Measurements from ENCODE around the gene LAPTM5.
A peak's percentile ranks its signal among the peaks of the same experiment; 100 is the strongest.

LAPTM5 gene

GRCh38 chr1:30779294-30780071, 21.9 kb upstream of the LAPTM5 start:
- Histone ChIP-seq H3K4me1 (peaks cover 0 to 8% (median 0%) of the 10 kb centered on the region in 4 donors), H3K4me3 (no peak overlapping the region), H3K27ac (no peak overlapping the region), H3K9me3 (no peaks in the 10 kb centered on the region), H3K36me3 (no peaks in the 10 kb centered on the region), H3K27me3 (peaks cover 0 to 24% of the 10 kb centered on the region in 2 donors)
- intact Hi-C loops (cut with DNase I; ENCODE audit: low total_unique reads): no loop called here
- DNase-seq: peak; percentile 79 to 89
- TF ChIP-seq, protein P1, sequence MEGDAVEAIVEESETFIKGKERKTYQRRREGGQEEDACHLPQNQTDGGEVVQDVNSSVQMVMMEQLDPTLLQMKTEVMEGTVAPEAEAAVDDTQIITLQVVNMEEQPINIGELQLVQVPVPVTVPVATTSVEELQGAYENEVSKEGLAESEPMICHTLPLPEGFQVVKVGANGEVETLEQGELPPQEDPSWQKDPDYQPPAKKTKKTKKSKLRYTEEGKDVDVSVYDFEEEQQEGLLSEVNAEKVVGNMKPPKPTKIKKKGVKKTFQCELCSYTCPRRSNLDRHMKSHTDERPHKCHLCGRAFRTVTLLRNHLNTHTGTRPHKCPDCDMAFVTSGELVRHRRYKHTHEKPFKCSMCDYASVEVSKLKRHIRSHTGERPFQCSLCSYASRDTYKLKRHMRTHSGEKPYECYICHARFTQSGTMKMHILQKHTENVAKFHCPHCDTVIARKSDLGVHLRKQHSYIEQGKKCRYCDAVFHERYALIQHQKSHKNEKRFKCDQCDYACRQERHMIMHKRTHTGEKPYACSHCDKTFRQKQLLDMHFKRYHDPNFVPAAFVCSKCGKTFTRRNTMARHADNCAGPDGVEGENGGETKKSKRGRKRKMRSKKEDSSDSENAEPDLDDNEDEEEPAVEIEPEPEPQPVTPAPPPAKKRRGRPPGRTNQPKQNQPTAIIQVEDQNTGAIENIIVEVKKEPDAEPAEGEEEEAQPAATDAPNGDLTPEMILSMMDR (IDR thresholded peaks at IDR 0.05): peak; percentile 92 to 97

- Histone ChIP-seq H3K27me3 (peaks cover 0 to 24% of the 10 kb centered on the region in 2 donors), H3K9me3 (no peaks in the 10 kb centered on the region), H3K4me1 (peaks cover 0 to 8% (median 0%) of the 10 kb centered on the region in 4 donors), H3K36me3 (no peaks in the 10 kb centered on the region), H3K27ac (no peak overlapping the region), H3K4me3 (no peak overlapping the region)
- TF ChIP-seq, protein P1 (IDR thresholded peaks at IDR 0.05): no peak
- DNase-seq: no peak
- intact Hi-C loops (cut with DNase I; ENCODE audit: low total_unique reads): no loop called here
Observed at GRCh38 chr1:30778979-30779293, 21.4 kb upstream of the LAPTM5 start.

- Histone ChIP-seq H3K4me3 (no peak overlapping the region), H3K36me3 (no peaks in the 10 kb centered on the region), H3K4me1 (peaks cover 0 to 8% (median 0%) of the 10 kb centered on the region in 4 donors), H3K27ac (no peak overlapping the region), H3K27me3 (peaks cover 0 to 24% of the 10 kb centered on the region in 2 donors), H3K9me3 (no peaks in the 10 kb centered on the region)
- TF ChIP-seq, protein P1 (IDR thresholded peaks at IDR 0.05): no peak
- no peak for DNase-seq
- intact Hi-C loops (cut with DNase I; ENCODE audit: low total_unique reads): no loop called here
Observed at GRCh38 chr1:30778154-30778978, 20.8 kb upstream of the LAPTM5 start.

GRCh38 chr1:30777904-30778153, 20.3 kb upstream of the LAPTM5 start:
- no peak overlapping the region for H3K4me3 ChIP-seq
- H3K9me3 ChIP-seq: no peaks in the 10 kb centered on the region
- no peak overlapping the region for H3K27ac ChIP-seq
- no peak for DNase-seq
- TF ChIP-seq, protein P1 (IDR thresholded peaks at IDR 0.05): peak in 1 of 2 experiments; percentile 15
- H3K4me1 ChIP-seq: peaks cover 0 to 5% (median 0%) of the 10 kb centered on the region in 4 donors
- no peaks in the 10 kb centered on the region for H3K36me3 ChIP-seq
- intact Hi-C loops (cut with DNase I; ENCODE audit: low total_unique reads): loop anchor here (2.0 kb wide), 1 partner anchor 55 kb away; the partner anchor contains the start of gene MATN1
- peaks cover 0 to 20% of the 10 kb centered on the region in 2 donors for H3K27me3 ChIP-seq

DNA sequence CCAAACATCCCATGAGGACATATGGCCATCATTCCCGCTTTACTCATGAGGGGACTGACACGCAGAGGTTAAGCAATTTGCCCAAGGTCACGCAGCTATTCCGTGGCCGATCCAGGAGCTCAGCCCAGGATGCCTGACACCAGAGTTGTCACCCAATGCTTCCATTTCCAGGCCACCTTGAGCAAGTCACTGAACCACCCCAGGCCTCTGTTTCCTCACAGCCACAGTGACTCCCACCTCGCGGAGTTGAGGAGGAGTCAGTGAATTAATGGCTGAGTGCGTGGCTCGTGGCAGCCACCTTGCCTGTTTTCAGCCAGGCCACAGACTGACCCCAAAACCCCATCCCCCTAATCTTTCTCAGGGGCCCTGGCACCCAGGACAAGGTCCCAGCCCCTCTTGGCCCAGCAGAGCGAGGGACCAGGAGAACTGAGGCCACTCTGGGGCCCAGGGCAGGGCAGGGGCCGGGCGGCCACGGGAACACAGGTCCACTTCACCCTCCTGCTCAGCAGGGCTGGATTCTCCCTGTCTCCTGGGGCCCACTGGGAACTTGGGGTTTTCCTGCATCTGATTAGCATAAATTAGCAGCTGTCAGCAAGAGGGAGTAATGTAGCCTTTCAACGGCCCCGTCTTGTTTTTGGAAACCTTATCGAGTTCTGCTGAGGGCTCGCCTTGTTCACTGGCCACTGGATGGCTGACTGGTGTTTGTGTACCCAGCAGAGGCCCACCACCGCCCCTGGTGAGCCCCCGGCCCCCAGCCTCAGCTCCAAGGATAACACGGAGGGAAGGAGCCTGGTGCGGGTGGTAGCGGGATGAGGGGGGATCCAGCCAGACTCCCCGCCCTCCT, 19.7 kb upstream of the LAPTM5 start:
- Histone ChIP-seq H3K27me3 (peaks cover 0 to 15% of the 10 kb centered on the region in 2 donors), H3K36me3 (no peaks in the 10 kb centered on the region), H3K4me3 (no peak overlapping the region), H3K9me3 (no peaks in the 10 kb centered on the region), H3K4me1 (peaks cover 0 to under 1% (median 0%) of the 10 kb centered on the region in 4 donors), H3K27ac (no peak overlapping the region)
- intact Hi-C loops (cut with DNase I; ENCODE audit: low total_unique reads): loop anchor here (2.0 kb wide), 1 partner anchor 54 kb away; the partner anchor contains the start of gene MATN1
- TF ChIP-seq, protein P1 (IDR thresholded peaks at IDR 0.05): no peak
- DNase-seq: no peak
